ENCODE measurements around the gene OR7A5. TPM values are rescaled to one million over a fixed set of nuclear protein-coding genes. Genes with fewer than 3 reads are reported as not detected.
"Not testable (repeated sequence)": the region's sequence is repeated elsewhere in the genome, so short reads cannot be mapped to it uniquely, and the experiment has no call there.

The OR7A5 gene
- total and polyA plus RNA-seq, 12 donors, result under 0.01 to 0.41 (median 0.16) TPM; not detected in 5

DNA sequence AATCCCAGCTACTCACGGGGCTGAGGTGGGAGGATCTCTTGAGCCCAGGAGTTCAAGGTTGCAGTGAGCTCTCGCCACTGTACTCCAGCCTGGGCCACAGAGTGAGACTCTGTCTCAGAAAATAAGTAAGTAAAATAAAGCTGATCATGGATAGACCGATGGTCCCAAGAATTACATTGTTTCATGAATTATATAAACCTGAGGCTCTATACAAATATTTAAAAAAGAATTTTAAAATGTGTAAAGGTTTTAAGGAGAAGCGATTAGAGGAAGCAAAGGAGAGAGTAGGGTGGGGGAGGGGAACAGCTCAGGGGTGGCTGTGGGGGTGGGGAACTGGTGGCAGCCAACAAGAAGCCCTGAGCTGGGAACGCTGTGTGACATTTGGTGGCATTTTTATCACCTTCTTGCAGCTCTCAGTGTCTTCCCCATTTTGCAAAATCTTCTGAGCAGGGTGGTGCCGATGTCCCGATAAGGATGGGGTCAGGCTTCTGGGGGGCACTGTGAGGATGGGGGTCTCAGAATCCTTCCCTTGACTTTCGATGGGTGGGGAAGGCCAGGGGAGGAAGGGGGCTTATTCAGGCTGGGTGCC is 51.5 kb downstream of the OR7A5 start:
- intact Hi-C loops (cut with DNase I); H3K27me3 ChIP-seq: not testable (repeated sequence)
- peak in 1 of 7 donors; percentile 16 for DNase-seq

DNA sequence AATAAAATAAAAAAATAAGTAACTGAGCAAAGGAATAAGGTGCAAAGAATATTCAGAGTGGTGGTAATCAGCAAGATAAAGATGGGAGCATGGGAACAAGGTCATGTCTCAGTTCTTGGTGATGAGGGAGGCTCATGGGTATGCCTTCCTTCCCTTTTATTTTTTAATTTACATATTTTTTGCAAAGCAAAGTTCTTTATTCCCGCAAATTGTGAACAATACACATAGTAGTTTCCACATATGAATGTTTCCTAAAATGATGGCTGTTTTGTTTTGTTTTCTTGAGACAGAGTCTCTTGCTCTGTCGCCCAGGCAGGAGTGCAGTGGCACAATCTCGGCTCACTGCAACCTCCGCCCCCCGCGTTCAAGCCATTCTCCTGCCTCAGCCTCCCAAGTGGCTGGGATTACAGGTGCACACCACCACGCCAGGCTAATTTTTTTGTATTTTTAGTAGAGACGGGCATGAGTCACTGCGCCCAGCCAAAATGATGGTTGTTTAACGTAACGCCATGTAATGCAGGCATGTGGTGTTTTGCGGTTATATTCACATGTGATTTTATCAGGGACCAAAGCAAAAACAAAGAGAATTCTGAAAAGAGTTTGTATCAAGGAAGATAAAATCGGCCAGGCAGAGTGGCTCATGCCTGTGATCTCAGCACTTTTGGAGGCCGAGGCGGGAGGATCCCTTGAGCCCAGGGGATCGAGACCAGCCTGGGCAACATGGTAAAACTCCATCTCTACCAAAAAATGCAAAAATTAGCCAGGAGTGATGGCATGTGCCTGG is 52.2 kb downstream of the OR7A5 start:
- H3K36me3 ChIP-seq (replicated peaks in 1 of 2), result no peaks in the 10 kb centered on the region
- H3K27me3 ChIP-seq, result no peaks in the 10 kb centered on the region
- H3K4me3 ChIP-seq, result no peak overlapping the region
- no peak for TF ChIP-seq CTCF (IDR thresholded peaks at IDR 0.05)
- peaks cover 0 to 7% of the 10 kb centered on the region in 2 donors for H3K4me1 ChIP-seq (replicated peaks in 1 of 2)
- peak overlapping the region in 1 of 5 donors; percentile 29 for H3K27ac ChIP-seq
- 87 to 90% (median 89%) methylated on average over 16 of the region's 16 CpGs for WGBS, 4 donors
- DNase-seq, result no peak
- no peaks in the 10 kb centered on the region for H3K9me3 ChIP-seq (replicated peaks in 1 of 3)
- intact Hi-C loops (cut with DNase I), result no loop called here

More for the DNA sequence above, 51.5 kb downstream of the OR7A5 start:
- peak overlapping the region in 1 of 5 donors; percentile 45 for H3K27ac ChIP-seq
- H3K4me1 ChIP-seq (replicated peaks in 1 of 2); H3K9me3 ChIP-seq (replicated peaks in 1 of 3); H3K36me3 ChIP-seq (replicated peaks in 1 of 2); H3K4me3 ChIP-seq: not testable (repeated sequence)
- WGBS, 4 donors, result 46 to 59% (median 48%) methylated on average over 5 to 8 of the region's 8 CpGs

GRCh38 chr19:14781713-14782536 is 53.1 kb downstream of the OR7A5 start:
- H3K27me3 ChIP-seq; H3K36me3 ChIP-seq (replicated peaks in 1 of 2); intact Hi-C loops (cut with DNase I); DNase-seq; H3K4me1 ChIP-seq (replicated peaks in 1 of 2); H3K27ac ChIP-seq; H3K4me3 ChIP-seq; H3K9me3 ChIP-seq (replicated peaks in 1 of 3): not testable (repeated sequence)
- 90 to 92% (median 91%) methylated on average over 17 of the region's 17 CpGs for whole genome bisulfite sequencing, 4 donors

DNA sequence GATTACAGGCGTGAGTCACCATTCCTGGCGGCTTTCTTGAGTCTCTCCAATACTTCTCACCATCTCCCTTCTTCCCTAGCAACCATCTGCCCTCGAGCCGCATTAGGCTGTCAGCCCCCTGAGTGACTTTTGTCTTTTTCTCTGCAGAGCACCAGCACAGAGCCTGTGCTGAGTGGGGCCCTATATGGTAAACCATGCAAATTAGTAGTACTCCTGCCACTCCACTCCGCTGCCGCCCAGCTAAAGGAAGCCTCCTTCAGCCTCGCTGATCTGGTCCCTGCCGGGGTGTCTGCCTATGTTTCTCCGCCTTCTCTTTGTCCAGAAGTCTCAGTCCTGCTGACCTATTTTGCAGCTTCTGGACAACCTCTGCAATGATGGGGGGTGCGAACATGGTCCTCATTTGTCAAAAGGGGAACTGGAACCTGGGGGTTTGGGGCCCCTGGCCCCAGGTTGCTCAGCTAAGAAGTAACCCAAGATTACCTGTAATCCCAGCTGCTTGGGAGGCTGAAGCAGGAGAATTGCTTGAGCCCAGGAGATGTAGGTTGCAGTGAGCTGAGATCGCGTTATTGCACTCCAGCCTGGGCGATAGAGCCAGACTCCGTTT is 54.3 kb downstream of the OR7A5 start:
- H3K27ac ChIP-seq; intact Hi-C loops (cut with DNase I); DNase-seq; H3K9me3 ChIP-seq (replicated peaks in 1 of 3); H3K27me3 ChIP-seq; H3K4me1 ChIP-seq (replicated peaks in 1 of 2); H3K4me3 ChIP-seq; H3K36me3 ChIP-seq (replicated peaks in 1 of 2): not testable (repeated sequence)
- WGBS, 4 donors, result 68 to 80% (median 73%) methylated on average over 9 to 14 of the region's 14 CpGs

DNA sequence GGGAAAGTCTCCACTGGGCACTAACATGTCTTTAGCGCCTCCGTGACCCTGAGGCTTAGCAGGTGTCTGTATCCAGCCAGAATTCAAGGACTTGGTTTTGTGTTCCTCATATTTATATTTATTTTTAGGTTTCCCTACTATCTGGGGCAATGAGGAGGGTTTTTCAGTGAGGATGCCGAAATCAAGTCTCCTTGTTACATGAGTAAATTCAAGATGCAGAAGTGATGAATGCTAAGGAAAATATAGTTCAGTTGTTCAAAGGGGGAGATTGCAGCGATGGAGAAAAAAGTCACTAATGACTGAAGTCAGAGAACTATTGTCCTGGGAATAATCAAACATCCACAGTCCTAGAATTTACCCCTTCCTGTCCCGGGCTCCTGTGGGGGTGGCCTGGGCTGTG is 55.8 kb downstream of the OR7A5 start:
- no peak overlapping the region for H3K27ac ChIP-seq
- no peak overlapping the region for H3K4me3 ChIP-seq
- DNase-seq, result no peak
- WGBS, 4 donors, result 43 to 46% (median 43%) methylated on average over 5 of the region's 5 CpGs
- intact Hi-C loops (cut with DNase I), result no loop called here
- TF ChIP-seq CTCF (IDR thresholded peaks at IDR 0.05) (no peak), POLR2A (IDR thresholded peaks at IDR 0.05) (no peak)
- H3K36me3 ChIP-seq (replicated peaks in 1 of 2), result no peaks in the 10 kb centered on the region
- H3K4me1 ChIP-seq (replicated peaks in 1 of 2), result no peaks in the 10 kb centered on the region
- H3K27me3 ChIP-seq, result no peaks in the 10 kb centered on the region
- no peaks in the 10 kb centered on the region for H3K9me3 ChIP-seq (replicated peaks in 1 of 3)

GRCh38 chr19:14778110-14778845 is 56.7 kb downstream of the OR7A5 start, which contains the start of gene ADGRE2:
TSS of gene ADGRE2 (minus strand) at chr19:14778560. CDS start at chr19:14776756, 1,804 bp downstream.
- 66 to 71% (median 69%) methylated on average over 11 to 12 of the region's 12 CpGs for WGBS, 4 donors
- intact Hi-C loops (cut with DNase I); H3K4me1 ChIP-seq (replicated peaks in 1 of 2); H3K36me3 ChIP-seq (replicated peaks in 1 of 2); H3K4me3 ChIP-seq; H3K27ac ChIP-seq; H3K9me3 ChIP-seq (replicated peaks in 1 of 3); H3K27me3 ChIP-seq; DNase-seq: not testable (repeated sequence)

DNA sequence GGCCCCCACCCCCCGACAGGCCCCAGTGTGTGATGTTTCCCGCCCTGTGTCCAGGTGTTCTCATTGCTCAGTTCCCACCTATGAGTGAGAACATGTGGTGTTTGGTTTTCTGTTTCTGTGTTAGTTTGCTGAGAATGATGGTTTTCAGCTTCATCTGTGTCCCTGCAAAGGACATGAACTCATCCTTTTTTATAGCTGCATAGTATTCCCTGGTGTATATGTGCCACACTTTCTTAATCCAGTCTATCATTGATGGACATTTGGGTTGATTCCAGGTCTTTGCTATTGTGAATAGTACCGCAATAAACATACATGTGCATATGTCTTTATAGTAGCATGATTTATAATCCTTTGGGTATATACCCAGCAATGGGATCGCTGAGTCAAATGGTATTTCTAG is 57.3 kb downstream of the OR7A5 start:
- 88 to 96% (median 94%) methylated on average over 4 of the region's 4 CpGs for WGBS, 4 donors
- H3K4me3 ChIP-seq; H3K4me1 ChIP-seq (replicated peaks in 1 of 2); intact Hi-C loops (cut with DNase I); H3K9me3 ChIP-seq (replicated peaks in 1 of 3); H3K27me3 ChIP-seq; DNase-seq; H3K27ac ChIP-seq; H3K36me3 ChIP-seq (replicated peaks in 1 of 2): not testable (repeated sequence)

All from adrenal gland (tissue), 12 donors.